Panc1 (cell line): ENCODE data around the gene RRM2. TPM values are rescaled to one million over a fixed set of nuclear protein-coding genes. Genes with fewer than 3 reads are reported as not detected.
"Not testable (repeated sequence)": the region's sequence is repeated elsewhere in the genome, so short reads cannot be mapped to it uniquely, and the experiment has no call there.

ENCODE experiments used
- ATAC-seq: fragments of 200-7000 bp; cut with Tn5 transposase; 2 replicates; pipeline ENCODE4 v1.9.1; 2020; ENCODE audit warnings: mild to moderate bottlenecking, moderate library complexity
- BruUV-seq: library from RNA; stranded (reverse); fragments of 400-500 nt; replicated peaks from 2 replicates; lab custom pipeline; 2021; lab: Mats Ljungman, UMichigan
- CTCF ChIA-PET: fragments of 300-600 bp; sonication (Branson Sonifier 250); formaldehyde crosslinking; loops from one replicate; lab custom pipeline; 2022; ENCODE audit warnings: antibody characterized with exemption; lab: Charles Lee
- POLR2A ChIA-PET: fragments of 300-600 bp; sonication (Branson Sonifier 250); formaldehyde crosslinking; loops from one replicate; lab custom pipeline; 2022; ENCODE audit warnings: antibody characterized with exemption; lab: Charles Lee
- DNase-seq: peaks from one replicate; pipeline ENCODE4 v3.0.0-alpha.2; 2010; ENCODE audit warnings: low read depth, low spot score
- H3K27ac ChIP-seq: 2 replicates; pipeline ENCODE4 v1.5.1; 2011; ENCODE audit warnings: mild to moderate bottlenecking, low read length, inconsistent platforms
- H3K27me3 ChIP-seq: fragments of 200-500 bp; sonication (Bioruptor generic); 2 replicates; pipeline ENCODE4 v1.6.0; 2014; ENCODE audit warnings: low read length, inconsistent platforms; ENCODE audit not compliant: control insufficient read depth, insufficient read depth
- H3K36me3 ChIP-seq: fragments of 200-500 bp; sonication (Bioruptor generic); 2 replicates; pipeline ENCODE4 v1.5.1; 2014; ENCODE audit warnings: inconsistent platforms, mild to moderate bottlenecking, low read length, moderate library complexity; ENCODE audit not compliant: control insufficient read depth, insufficient read depth
- H3K4me1 ChIP-seq: 2 replicates; pipeline ENCODE4 v1.5.1; 2011; ENCODE audit warnings: inconsistent platforms, mild to moderate bottlenecking, low read length, moderate library complexity; ENCODE audit not compliant: control insufficient read depth, insufficient read depth
- H3K4me3 ChIP-seq, 2 experiments: 2 replicates each; pipeline ENCODE4 v1.5.1; 2011 to 2012; ENCODE audit warnings: low read depth in 2 of 2, low read length in 2 of 2, mild to moderate bottlenecking in 2 of 2, inconsistent platforms in 1 of 2, moderate library complexity in 1 of 2
- H3K9me3 ChIP-seq: fragments of 200-500 bp; sonication (Bioruptor generic); 2 replicates; pipeline ENCODE4 v1.5.1; 2014; ENCODE audit warnings: low read depth, mild to moderate bottlenecking, inconsistent platforms, low read length, moderate library complexity; ENCODE audit not compliant: control insufficient read depth, insufficient read depth
- POLR2AphosphoS5 ChIP-seq: IDR thresholded peaks from 2 replicates; pipeline ENCODE4 v1.6.1; 2012; ENCODE audit warnings: mild to moderate bottlenecking, low read depth, low read length, moderate library complexity
- SIN3A ChIP-seq: IDR thresholded peaks from 2 replicates; pipeline ENCODE4 v1.6.1; 2012; ENCODE audit warnings: low read depth, mild to moderate bottlenecking, low read length, moderate library complexity, borderline replicate concordance; ENCODE audit not compliant: insufficient read depth
- TCF7L2 ChIP-seq: IDR thresholded peaks from 2 replicates; pipeline ENCODE4 v1.6.1; 2011; ENCODE audit warnings: mild to moderate bottlenecking, low read depth, low read length, inconsistent platforms
- in situ Hi-C: cut with HindIII; loops from 2 replicates; pipeline ENCODE4 v1.10.0; 2016; ENCODE audit warnings: low sequenced_read_pairs, low pct_unique_long_range_greater_than_20kb
- intact Hi-C: fragments of 100-400 bp; cut with micrococcal nuclease; formaldehyde crosslinking; loops from one replicate; pipeline ENCODE4 v1.10.0; 2022; ENCODE audit not compliant: unreplicated experiment
- total RNA-seq: library from RNA; stranded (reverse); gene quantifications from one replicate; pipeline ENCODE4 v1.2.1, GENCODE V29; 2021; ENCODE audit not compliant: unreplicated experiment
- TF ChIP-seq, protein P1 (sequence below): fragments of 450-650 bp; IDR thresholded peaks from 2 replicates; pipeline ENCODE4 v1.5.1; 2017; ENCODE audit warnings: mild to moderate bottlenecking
- TF ChIP-seq, protein P2 (sequence below), 2 experiments: IDR thresholded peaks; 2 replicates each; pipeline ENCODE4 v1.6.1; 2011 to 2012; ENCODE audit warnings: low read depth in 2 of 2, control low read depth in 1 of 2, low read length in 1 of 2, mild to moderate bottlenecking in 1 of 2, moderate library complexity in 1 of 2; ENCODE audit not compliant: insufficient read depth in 1 of 2

RRM2 gene
- total RNA-seq, 1 experiment from 2014 or later: 294 TPM

DNA sequence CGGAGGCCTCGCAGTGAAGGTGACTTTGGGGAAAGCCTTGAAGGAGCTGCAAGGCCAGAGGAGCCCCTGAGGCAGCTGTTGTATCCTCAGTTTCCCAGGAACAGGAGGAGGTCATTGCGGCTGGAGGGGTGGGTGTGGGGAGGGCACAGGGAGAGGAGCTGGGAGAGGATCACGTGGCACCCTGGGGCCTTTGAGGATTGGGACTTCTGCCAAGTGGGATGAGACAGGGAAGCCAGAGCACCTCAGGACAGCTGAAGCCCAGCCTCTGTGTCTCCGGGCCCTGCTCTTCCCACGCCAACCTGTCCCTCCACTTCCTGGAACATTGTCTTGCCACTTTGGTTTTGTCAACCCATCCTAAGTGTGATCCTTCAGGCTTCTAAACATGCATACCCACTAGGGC lies 19.4 kb upstream of the RRM2 start:
- no TSS peak for BruUV-seq
- no peaks in the 10 kb centered on the region for H3K4me1 ChIP-seq
- ChIA-PET POLR2A (no interaction called here), CTCF (interaction anchor here (0.7 kb wide), 1 partner anchor 76 kb away, joined by 4 read pairs; no protein-coding TSS in a partner anchor)
- no peak overlapping the region for H3K27ac ChIP-seq
- in situ Hi-C loops (loop anchor here (25.0 kb wide), 1 partner anchor 334 kb away; the partner anchor contains the start of gene ODC1), intact Hi-C loops (no loop called here)
- no peaks in the 10 kb centered on the region for H3K36me3 ChIP-seq
- no peak overlapping the region for H3K4me3 ChIP-seq
- DNase-seq (no peak), ATAC-seq (no peak)
- no peaks in the 10 kb centered on the region for H3K27me3 ChIP-seq
- no peaks in the 10 kb centered on the region for H3K9me3 ChIP-seq
- TF ChIP-seq, protein P1, sequence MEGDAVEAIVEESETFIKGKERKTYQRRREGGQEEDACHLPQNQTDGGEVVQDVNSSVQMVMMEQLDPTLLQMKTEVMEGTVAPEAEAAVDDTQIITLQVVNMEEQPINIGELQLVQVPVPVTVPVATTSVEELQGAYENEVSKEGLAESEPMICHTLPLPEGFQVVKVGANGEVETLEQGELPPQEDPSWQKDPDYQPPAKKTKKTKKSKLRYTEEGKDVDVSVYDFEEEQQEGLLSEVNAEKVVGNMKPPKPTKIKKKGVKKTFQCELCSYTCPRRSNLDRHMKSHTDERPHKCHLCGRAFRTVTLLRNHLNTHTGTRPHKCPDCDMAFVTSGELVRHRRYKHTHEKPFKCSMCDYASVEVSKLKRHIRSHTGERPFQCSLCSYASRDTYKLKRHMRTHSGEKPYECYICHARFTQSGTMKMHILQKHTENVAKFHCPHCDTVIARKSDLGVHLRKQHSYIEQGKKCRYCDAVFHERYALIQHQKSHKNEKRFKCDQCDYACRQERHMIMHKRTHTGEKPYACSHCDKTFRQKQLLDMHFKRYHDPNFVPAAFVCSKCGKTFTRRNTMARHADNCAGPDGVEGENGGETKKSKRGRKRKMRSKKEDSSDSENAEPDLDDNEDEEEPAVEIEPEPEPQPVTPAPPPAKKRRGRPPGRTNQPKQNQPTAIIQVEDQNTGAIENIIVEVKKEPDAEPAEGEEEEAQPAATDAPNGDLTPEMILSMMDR: no peak
- TF ChIP-seq SIN3A (no peak), TCF7L2 (no peak), POLR2AphosphoS5 (no peak)
- TF ChIP-seq, protein P2, sequence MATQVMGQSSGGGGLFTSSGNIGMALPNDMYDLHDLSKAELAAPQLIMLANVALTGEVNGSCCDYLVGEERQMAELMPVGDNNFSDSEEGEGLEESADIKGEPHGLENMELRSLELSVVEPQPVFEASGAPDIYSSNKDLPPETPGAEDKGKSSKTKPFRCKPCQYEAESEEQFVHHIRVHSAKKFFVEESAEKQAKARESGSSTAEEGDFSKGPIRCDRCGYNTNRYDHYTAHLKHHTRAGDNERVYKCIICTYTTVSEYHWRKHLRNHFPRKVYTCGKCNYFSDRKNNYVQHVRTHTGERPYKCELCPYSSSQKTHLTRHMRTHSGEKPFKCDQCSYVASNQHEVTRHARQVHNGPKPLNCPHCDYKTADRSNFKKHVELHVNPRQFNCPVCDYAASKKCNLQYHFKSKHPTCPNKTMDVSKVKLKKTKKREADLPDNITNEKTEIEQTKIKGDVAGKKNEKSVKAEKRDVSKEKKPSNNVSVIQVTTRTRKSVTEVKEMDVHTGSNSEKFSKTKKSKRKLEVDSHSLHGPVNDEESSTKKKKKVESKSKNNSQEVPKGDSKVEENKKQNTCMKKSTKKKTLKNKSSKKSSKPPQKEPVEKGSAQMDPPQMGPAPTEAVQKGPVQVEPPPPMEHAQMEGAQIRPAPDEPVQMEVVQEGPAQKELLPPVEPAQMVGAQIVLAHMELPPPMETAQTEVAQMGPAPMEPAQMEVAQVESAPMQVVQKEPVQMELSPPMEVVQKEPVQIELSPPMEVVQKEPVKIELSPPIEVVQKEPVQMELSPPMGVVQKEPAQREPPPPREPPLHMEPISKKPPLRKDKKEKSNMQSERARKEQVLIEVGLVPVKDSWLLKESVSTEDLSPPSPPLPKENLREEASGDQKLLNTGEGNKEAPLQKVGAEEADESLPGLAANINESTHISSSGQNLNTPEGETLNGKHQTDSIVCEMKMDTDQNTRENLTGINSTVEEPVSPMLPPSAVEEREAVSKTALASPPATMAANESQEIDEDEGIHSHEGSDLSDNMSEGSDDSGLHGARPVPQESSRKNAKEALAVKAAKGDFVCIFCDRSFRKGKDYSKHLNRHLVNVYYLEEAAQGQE (IDR thresholded peaks at IDR 0.05; ENCODE audit: insufficient read depth in 1 of 2, low read depth in 2 of 2, low read length in 1 of 2): no peak

DNA sequence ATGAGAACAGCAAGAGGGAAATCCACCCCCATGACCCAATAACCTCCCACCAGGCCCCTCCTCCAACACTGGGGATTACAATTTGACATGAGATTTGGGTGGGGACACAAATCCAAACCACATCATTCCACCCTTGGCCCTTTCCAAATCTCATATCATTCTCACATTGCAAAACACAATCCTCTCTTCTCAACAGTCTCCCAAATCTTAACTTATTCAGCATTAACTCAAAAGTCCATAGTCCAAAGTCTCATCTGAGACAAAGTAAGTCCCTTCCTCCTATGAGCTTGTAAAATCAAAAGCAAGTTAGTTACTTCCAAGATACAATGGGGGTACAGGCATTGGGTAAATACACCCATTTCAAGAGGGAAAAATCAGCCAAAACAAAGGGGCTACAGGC lies 17.6 kb upstream of the RRM2 start:
- H3K36me3 ChIP-seq, H3K27me3 ChIP-seq, intact Hi-C loops, DNase-seq, BruUV-seq, POLR2A ChIA-PET, H3K4me3 ChIP-seq, H3K4me1 ChIP-seq, H3K9me3 ChIP-seq, H3K27ac ChIP-seq, ATAC-seq: not testable (repeated sequence)
- CTCF ChIA-PET: interaction anchor here (1.1 kb wide), 1 partner anchor 32 kb away, joined by 15 read pairs; no protein-coding TSS in a partner anchor
- in situ Hi-C loops: loop anchor here (25.0 kb wide), 1 partner anchor 332 kb away; the partner anchor contains the start of gene ODC1

DNA sequence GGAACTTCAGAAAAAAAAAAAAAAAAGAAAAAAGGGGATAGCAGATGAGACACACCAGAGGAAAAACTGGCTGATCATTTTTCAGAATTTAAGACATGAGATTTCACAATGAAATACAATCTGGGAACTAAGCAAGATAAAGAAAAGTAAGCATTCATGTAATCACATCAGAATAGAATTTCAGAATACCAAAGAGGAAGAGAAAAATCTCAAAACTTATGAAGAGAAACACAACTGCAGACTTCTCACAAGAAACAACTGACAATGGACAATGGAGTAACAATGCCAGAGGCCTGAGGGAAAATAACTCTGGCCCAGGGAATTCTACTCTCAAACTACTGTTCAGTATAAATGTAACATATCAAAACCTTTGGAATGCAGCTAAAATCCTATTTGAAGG lies 13.2 kb upstream of the RRM2 start:
- Histone ChIP-seq H3K4me3 (no peak overlapping the region), H3K27ac (peak overlapping the region; percentile 3; the same call in 1 of the 2 replicates), H3K4me1 (no peaks in the 10 kb centered on the region), H3K9me3 (no peaks in the 10 kb centered on the region), H3K27me3 (no peaks in the 10 kb centered on the region), H3K36me3 (no peaks in the 10 kb centered on the region)
- ChIA-PET CTCF (no interaction called here), POLR2A (interaction anchor here (0.6 kb wide), 1 partner anchor 28 kb away, joined by 7 read pairs; no protein-coding TSS in a partner anchor)
- BruUV-seq: no TSS peak
- no peak for ATAC-seq
- TF ChIP-seq, protein P2 (IDR thresholded peaks at IDR 0.05; ENCODE audit: insufficient read depth in 1 of 2, low read depth in 2 of 2, low read length in 1 of 2): no peak
- no peak for TF ChIP-seq TCF7L2
- TF ChIP-seq, protein P1: no peak
- in situ Hi-C loops (loop anchor here (25.0 kb wide), 1 partner anchor 328 kb away; the partner anchor contains the start of gene ODC1), intact Hi-C loops (no loop called here)
- DNase-seq: no peak
